Measurements from ENCODE around the gene PTPN23.

- no peak for TF ChIP-seq POLR2A (IDR thresholded peaks at IDR 0.05)
- TF ChIP-seq CTCF (IDR thresholded peaks at IDR 0.05) = no peak
These were observed 51.9 kb downstream of the PTPN23 start for GRCh38 chr3:47432673-47433072.

Data from lower leg skin (tissue), 3 donors.